GM10266 (cell line): ENCODE measurements around the gene KRTAP2-2.

ENCODE experiments used
- DNase-seq: peaks from one replicate; pipeline ENCODE4 v3.0.0; 2012; ENCODE audit errors: extremely low spot score
- TF ChIP-seq, protein P1 (sequence below): IDR thresholded peaks from 2 replicates; pipeline ENCODE4 v1.5.1; 2012; ENCODE audit warnings: mild to moderate bottlenecking, low read depth; ENCODE audit not compliant: control insufficient read depth, insufficient read depth; ENCODE audit errors: missing control alignments

The KRTAP2-2 gene

DNA sequence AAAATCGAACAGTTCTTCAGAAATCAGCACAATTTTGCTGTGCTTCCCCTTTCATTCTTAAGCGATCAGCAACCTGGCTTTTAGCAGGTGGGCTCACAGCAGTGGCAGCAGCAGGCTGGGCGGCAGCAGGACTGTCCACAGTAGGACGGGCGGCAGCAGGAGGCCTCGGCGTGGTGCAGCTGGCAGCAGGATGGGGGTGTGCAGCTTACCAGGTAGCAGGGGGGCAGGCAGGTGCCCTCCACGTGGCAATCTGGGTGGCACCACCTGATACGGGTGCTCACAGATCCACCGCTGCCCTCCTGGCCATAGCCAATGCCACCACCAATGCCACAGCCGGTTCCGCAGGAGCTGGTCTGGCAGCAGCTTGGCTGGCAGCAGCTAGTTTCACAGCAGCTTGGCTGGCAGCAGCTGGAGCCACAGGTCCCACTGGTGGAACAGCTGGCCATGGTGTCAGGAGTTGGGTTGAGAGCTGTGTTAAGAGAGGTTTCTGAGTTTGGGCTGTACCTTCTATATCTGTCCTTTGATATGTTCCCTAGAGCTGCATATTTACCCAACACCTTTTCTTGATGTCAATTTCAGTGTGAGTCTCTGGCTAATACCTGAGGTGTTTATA is 25.3 kb downstream of the KRTAP2-2 start, which contains the start of gene KRTAP1-4:
Gene KRTAP1-4 (minus strand): TSS at position 563 of the 613 bp plus-strand sequence. CDS start 117 bp downstream, at position 446.
- TF ChIP-seq, protein P1, sequence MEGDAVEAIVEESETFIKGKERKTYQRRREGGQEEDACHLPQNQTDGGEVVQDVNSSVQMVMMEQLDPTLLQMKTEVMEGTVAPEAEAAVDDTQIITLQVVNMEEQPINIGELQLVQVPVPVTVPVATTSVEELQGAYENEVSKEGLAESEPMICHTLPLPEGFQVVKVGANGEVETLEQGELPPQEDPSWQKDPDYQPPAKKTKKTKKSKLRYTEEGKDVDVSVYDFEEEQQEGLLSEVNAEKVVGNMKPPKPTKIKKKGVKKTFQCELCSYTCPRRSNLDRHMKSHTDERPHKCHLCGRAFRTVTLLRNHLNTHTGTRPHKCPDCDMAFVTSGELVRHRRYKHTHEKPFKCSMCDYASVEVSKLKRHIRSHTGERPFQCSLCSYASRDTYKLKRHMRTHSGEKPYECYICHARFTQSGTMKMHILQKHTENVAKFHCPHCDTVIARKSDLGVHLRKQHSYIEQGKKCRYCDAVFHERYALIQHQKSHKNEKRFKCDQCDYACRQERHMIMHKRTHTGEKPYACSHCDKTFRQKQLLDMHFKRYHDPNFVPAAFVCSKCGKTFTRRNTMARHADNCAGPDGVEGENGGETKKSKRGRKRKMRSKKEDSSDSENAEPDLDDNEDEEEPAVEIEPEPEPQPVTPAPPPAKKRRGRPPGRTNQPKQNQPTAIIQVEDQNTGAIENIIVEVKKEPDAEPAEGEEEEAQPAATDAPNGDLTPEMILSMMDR = no peak
- no peak for DNase-seq

DNA sequence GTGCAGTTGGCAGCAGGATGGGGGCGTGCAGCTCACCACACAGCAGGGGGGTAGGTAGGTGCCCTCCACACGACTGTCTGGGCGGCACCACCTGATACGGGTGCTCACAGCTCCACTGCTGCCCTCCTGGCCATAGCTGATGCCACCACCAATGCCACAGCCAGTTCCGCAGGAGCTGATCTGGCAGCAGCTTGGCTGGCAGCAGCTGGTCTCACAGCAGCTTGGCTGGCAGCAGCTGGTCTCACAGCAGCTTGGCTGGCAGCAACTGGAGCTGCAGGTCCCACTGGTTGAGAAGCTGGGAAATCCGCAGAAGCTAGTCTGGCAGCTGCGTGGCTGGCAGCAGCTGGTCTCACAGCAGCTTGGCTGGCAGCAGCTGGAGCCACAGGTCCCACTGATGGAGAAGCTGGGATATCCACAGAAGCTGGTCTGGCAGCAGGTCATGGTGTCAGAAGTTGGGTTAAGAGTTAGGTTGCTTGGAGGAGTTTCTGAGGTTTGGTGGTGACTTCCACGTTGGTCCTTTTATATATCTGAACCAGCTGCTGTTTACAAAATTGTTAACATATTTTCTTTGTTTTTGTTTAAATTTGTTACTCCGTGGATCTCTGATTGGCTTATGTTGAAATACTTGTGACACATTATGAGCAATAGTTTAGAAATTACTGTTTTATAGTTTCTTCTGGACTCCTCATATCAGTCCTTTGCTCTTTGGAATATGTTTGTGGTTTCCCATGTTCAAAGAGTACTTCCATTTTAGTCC is 28.1 kb downstream of the KRTAP2-2 start, which contains the start of gene KRTAP1-5:
Gene KRTAP1-5 (minus strand): TSS at position 494 of the 757 bp plus-strand sequence. CDS start 53 bp downstream, at position 441.
- DNase-seq = no peak
- TF ChIP-seq, protein P1 = no peak

DNA sequence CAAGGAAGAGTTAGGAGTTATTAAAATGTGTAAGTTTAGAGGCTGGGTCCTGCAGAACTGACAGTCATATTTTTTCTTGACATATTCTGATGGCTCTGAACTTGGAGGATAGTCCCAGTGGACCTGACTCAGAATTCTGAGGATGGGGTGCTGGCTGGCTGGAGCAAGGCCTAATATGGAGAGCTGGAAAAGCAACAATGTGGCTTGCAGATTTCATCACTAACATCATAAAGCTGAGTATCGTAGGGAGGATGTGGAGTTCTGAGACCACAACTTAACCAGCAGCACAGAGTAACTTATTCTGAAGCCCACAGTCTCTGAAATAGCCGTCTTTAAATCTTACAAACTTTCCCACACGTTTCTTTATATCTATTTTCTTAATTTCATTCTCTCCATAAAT is 30.3 kb downstream of the KRTAP2-2 start:
- TF ChIP-seq, protein P1 = no peak
- no peak for DNase-seq

DNA sequence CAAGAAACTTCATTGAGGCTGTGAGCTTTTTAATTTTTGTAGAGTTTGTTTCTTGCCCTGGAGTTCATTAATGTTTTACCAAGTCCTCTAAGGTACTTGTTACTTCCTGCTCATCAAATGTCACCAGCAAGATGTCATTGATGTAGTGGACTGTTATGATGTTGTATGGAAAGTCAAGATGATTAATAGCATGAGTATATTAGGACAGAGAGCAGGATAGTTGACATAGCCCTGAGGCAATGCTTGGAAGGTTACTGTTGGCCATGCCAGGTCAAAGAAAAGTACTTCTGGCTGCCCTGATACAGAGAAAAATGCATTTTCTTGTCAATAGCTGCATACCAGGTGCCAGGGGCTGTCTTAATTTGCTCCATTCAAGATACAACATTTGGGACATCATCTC is 34.7 kb downstream of the KRTAP2-2 start:
- TF ChIP-seq, protein P1 = no peak
- DNase-seq = no peak

DNA sequence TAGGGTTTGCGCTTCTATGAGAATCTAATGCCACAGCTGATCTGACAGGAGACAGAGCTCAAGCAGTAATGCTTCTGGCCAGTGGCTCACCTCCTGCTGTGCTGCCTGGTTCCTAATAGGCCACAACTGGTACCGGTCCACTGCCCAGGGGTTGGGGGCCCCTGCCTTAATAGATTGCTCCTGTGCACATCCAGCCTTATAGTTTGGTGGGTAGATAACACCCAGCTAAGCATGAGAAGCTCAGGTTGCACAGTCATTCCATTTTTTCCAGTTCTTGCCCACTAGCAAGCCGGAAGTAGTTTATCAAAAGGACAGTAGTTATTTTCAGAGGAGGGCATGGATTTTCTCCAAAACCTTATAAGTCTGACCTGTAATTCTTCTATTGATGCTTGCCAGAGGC is 35.6 kb downstream of the KRTAP2-2 start:
- no peak for DNase-seq
- TF ChIP-seq, protein P1 = no peak

DNA sequence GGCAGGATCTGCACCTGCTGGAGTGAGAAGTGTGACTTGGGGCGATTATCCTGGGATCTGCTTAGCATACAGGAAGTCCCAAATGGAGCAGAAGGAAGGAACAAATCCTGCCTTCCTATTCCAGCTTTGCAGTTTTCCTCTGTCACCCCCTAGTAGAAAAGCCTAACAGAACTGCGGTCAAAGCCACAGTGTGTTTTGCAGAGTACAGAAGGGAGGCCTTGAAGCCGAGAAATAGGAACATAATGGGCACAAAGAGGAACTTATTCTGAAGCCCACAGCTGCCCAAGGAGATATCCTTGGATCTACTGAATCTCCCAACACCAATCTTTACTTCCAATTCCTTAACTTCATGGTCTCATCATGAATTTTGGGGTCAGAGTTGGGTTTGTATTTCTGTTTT is 36.5 kb downstream of the KRTAP2-2 start:
- TF ChIP-seq, protein P1 = no peak
- DNase-seq = no peak
